ENCODE measurements around the gene PRLHR. TPM values are rescaled to one million over a fixed set of nuclear protein-coding genes. Genes with fewer than 3 reads are reported as not detected.

Gene PRLHR
- polyA plus RNA-seq, 1 donor: not detected

- no peak for DNase-seq
Observed at GRCh38 chr10:118587881-118588651, 7.4 kb downstream of the PRLHR start.

GRCh38 chr10:118586911-118587310 is 8.5 kb downstream of the PRLHR start:
- no peak for DNase-seq

- DNase-seq: no peak
Observed at GRCh38 chr10:118585794-118586193, 9.7 kb downstream of the PRLHR start.

GRCh38 chr10:118585234-118585633 is 10.2 kb downstream of the PRLHR start:
- no peak for DNase-seq

GRCh38 chr10:118584181-118584954 is 11.1 kb downstream of the PRLHR start:
- DNase-seq: no peak

GRCh38 chr10:118583611-118584010 is 11.8 kb downstream of the PRLHR start:
- DNase-seq: no peak

GRCh38 chr10:118582511-118582910 is 12.9 kb downstream of the PRLHR start:
- DNase-seq: no peak

GRCh38 chr10:118581340-118581739 is 14.1 kb downstream of the PRLHR start:
- DNase-seq: no peak

- no peak for DNase-seq
Observed at GRCh38 chr10:118580702-118581101, 14.7 kb downstream of the PRLHR start.

GRCh38 chr10:118573512-118573911 is 21.9 kb downstream of the PRLHR start:
- no peak for DNase-seq

GRCh38 chr10:118572256-118573041 is 23.0 kb downstream of the PRLHR start:
- DNase-seq: no peak

- peak; percentile 33 for DNase-seq
Observed at GRCh38 chr10:118571123-118571522, 24.3 kb downstream of the PRLHR start.

GRCh38 chr10:118570591-118570990 is 24.9 kb downstream of the PRLHR start:
- DNase-seq: no peak

GRCh38 chr10:118569882-118570252 is 25.6 kb downstream of the PRLHR start:
- no peak for DNase-seq

GRCh38 chr10:118569241-118569881 is 26.1 kb downstream of the PRLHR start:
- no peak for DNase-seq

- peak; percentile 71 for DNase-seq
Observed at GRCh38 chr10:118568327-118568848, 27.1 kb downstream of the PRLHR start.

- no peak for DNase-seq
Observed at GRCh38 chr10:118567701-118568248, 27.7 kb downstream of the PRLHR start.

GRCh38 chr10:118566911-118567310 is 28.5 kb downstream of the PRLHR start:
- DNase-seq: no peak

- DNase-seq: no peak
Observed at GRCh38 chr10:118565301-118566075, 30.0 kb downstream of the PRLHR start.

- peak; percentile 55 for DNase-seq
Observed at GRCh38 chr10:118564652-118565051, 30.8 kb downstream of the PRLHR start.

- no peak for DNase-seq
Observed at GRCh38 chr10:118564114-118564513, 31.3 kb downstream of the PRLHR start.
